H1 (cell line): Measurements from ENCODE around the gene MELTF. TPM values are rescaled to one million over a fixed set of nuclear protein-coding genes. Genes with fewer than 3 reads are reported as not detected.

Source experiments
- CTCF ChIA-PET: fragments of 300-600 bp; sonication (Branson Sonifier 250); formaldehyde crosslinking; loops from one replicate; lab custom pipeline; 2021; ENCODE audit not compliant: partially characterized antibody; lab: Charles Lee
- POLR2A ChIA-PET: fragments of 300-600 bp; sonication (Branson Sonifier 250); formaldehyde crosslinking; loops from one replicate; lab custom pipeline; 2021; ENCODE audit warnings: inconsistent platforms; ENCODE audit not compliant: partially characterized antibody; lab: Charles Lee
- DNase-seq, 2 experiments: peaks; one replicate each; pipeline versions ENCODE4 v3.0.0 to v3.0.0-alpha.2; 2010 to 2022; ENCODE audit warnings: low spot score in 2 of 2, low read depth in 1 of 2, mixed read lengths in 1 of 2
- FAIRE-seq: peaks from 2 replicates; lab custom pipeline; 2011; peaks lifted over from hg19 to GRCh38; lab: Jason Lieb, UNC
- H2AFZ ChIP-seq: 2 replicates; pipeline ENCODE4 v1.8.1; 2012; ENCODE audit warnings: low read length, inconsistent platforms
- H2AK5ac ChIP-seq: 2 replicates; pipeline ENCODE4 v1.6.1; 2013; ENCODE audit warnings: low read depth, low read length
- H2BK120ac ChIP-seq: replicated peaks from 2 replicates; pipeline ENCODE3; 2013; ENCODE audit warnings: low read depth, low read length, inconsistent platforms
- H2BK12ac ChIP-seq: 2 replicates; pipeline ENCODE4 v1.6.1; 2013; ENCODE audit warnings: low read depth, low read length
- H2BK15ac ChIP-seq: 2 replicates; pipeline ENCODE4 v1.6.1; 2013; ENCODE audit warnings: low read length
- H2BK20ac ChIP-seq: 2 replicates; pipeline ENCODE4 v1.6.1; 2013; ENCODE audit warnings: low read length
- H2BK5ac ChIP-seq: 2 replicates; pipeline ENCODE4 v1.6.1; 2013; ENCODE audit warnings: low read depth, low read length
- H3K14ac ChIP-seq: 2 replicates; pipeline ENCODE4 v1.6.1; 2013; ENCODE audit warnings: inconsistent platforms; ENCODE audit not compliant: insufficient read length
- H3K18ac ChIP-seq: 2 replicates; pipeline ENCODE4 v1.6.1; 2013; ENCODE audit warnings: low read length; ENCODE audit errors: extremely low read depth
- H3K23ac ChIP-seq: 2 replicates; pipeline ENCODE4 v1.6.1; 2013; ENCODE audit warnings: inconsistent platforms; ENCODE audit not compliant: insufficient read length
- H3K23me2 ChIP-seq: 2 replicates; pipeline ENCODE4 v1.6.1; 2013; ENCODE audit warnings: low read depth, low read length
- H3K27ac ChIP-seq: 2 replicates; pipeline ENCODE4 v1.6.1; 2011; ENCODE audit warnings: low read depth, low read length, inconsistent platforms
- H3K27me3 ChIP-seq, 4 experiments: replicated peaks in 1 of 4; 1 replicate in 1 of 4; 2 replicates in 3 of 4; pipeline versions ENCODE4 v1.6.1 to v1.8.1; 2011 to 2013; ENCODE audit warnings: low read length in 3 of 4, mild to moderate bottlenecking in 3 of 4, inconsistent platforms in 2 of 4, mixed read lengths in 2 of 4, moderate library complexity in 1 of 4; ENCODE audit not compliant: control insufficient read depth in 3 of 4, insufficient read depth in 3 of 4; ENCODE audit errors: extremely low read depth in 1 of 4
- H3K36me3 ChIP-seq, 4 experiments: 2 replicates each; pipeline versions ENCODE4 v1.6.1 to v1.8.1; 2011 to 2013; ENCODE audit warnings: mild to moderate bottlenecking in 4 of 4, low read length in 3 of 4, moderate library complexity in 2 of 4, control low read depth in 1 of 4, inconsistent platforms in 1 of 4; ENCODE audit not compliant: insufficient read depth in 4 of 4, control insufficient read depth in 2 of 4
- H3K4ac ChIP-seq: replicated peaks from 2 replicates; pipeline ENCODE3; 2013; ENCODE audit warnings: low read length, low read depth, mixed read lengths, inconsistent platforms; ENCODE audit not compliant: insufficient read length
- H3K4me1 ChIP-seq, 4 experiments: replicated peaks in 1 of 4; 1 replicate in 1 of 4; 2 replicates in 3 of 4; pipeline versions ENCODE4 v1.6.1 to v1.8.1; 2011 to 2013; ENCODE audit warnings: low read length in 3 of 4, inconsistent platforms in 2 of 4, mixed read lengths in 1 of 4; ENCODE audit not compliant: insufficient read depth in 4 of 4, control insufficient read depth in 3 of 4
- H3K4me2 ChIP-seq, 2 experiments: 2 replicates each; pipeline versions ENCODE4 v1.6.1 to v1.8.1; 2011 to 2013; ENCODE audit warnings: low read depth in 2 of 2, low read length in 2 of 2, control low read depth in 1 of 2, inconsistent platforms in 1 of 2, mild to moderate bottlenecking in 1 of 2; ENCODE audit not compliant: insufficient read depth in 1 of 2
- H3K4me3 ChIP-seq, 4 experiments: fragments of 200-600, 300-600 bp in 1 of 4; sonication (generic), shearing (Covaris generic), sonication (Bioruptor Twin) in 1 of 4; 2 replicates each; pipeline versions ENCODE4 v1.5.1 to v1.8.1; 2011 to 2016; ENCODE audit warnings: low read length in 4 of 4, low read depth in 3 of 4, control low read depth in 2 of 4, inconsistent platforms in 2 of 4, mild to moderate bottlenecking in 2 of 4, mixed read lengths in 1 of 4, moderate library complexity in 1 of 4; ENCODE audit not compliant: insufficient read depth in 2 of 4; ENCODE audit errors: extremely low read depth in 1 of 4
- H3K56ac ChIP-seq: replicated peaks from 2 replicates; pipeline ENCODE3; 2013; ENCODE audit warnings: low read depth, mild to moderate bottlenecking, mixed read lengths, low read length, inconsistent platforms; ENCODE audit not compliant: insufficient read length
- H3K79me1 ChIP-seq: 2 replicates; pipeline ENCODE4 v1.6.1; 2013; ENCODE audit warnings: low read depth, low read length, control low read depth
- H3K79me2 ChIP-seq, 2 experiments: 2 replicates each; pipeline versions ENCODE4 v1.6.1 to v1.8.1; 2012 to 2013; ENCODE audit warnings: low read length in 2 of 2, mild to moderate bottlenecking in 2 of 2, inconsistent platforms in 1 of 2; ENCODE audit not compliant: insufficient read depth in 2 of 2, control insufficient read depth in 1 of 2
- H3K9ac ChIP-seq, 4 experiments: replicated peaks in 1 of 4; 1 replicate in 1 of 4; 2 replicates in 3 of 4; pipeline versions ENCODE4 v1.6.1 to v1.8.1; 2011 to 2013; ENCODE audit warnings: low read depth in 3 of 4, low read length in 3 of 4, control low read depth in 2 of 4, mild to moderate bottlenecking in 2 of 4, moderate library complexity in 2 of 4, inconsistent platforms in 1 of 4; ENCODE audit errors: extremely low read depth in 1 of 4
- H3K9me3 ChIP-seq, 2 experiments: 2 replicates each; pipeline versions ENCODE4 v1.6.1 to v1.8.1; 2012 to 2013; ENCODE audit warnings: mild to moderate bottlenecking in 2 of 2, moderate library complexity in 2 of 2, control low read depth in 1 of 2, inconsistent platforms in 1 of 2, low read depth in 1 of 2, low read length in 1 of 2, mixed read lengths in 1 of 2; ENCODE audit not compliant: insufficient read depth in 2 of 2
- H4K20me1 ChIP-seq, 2 experiments: replicated peaks in 1 of 2; 2 replicates each; pipeline versions ENCODE3 to v1.8.1; 2011 to 2013; ENCODE audit warnings: inconsistent platforms in 2 of 2, low read length in 2 of 2, mild to moderate bottlenecking in 1 of 2; ENCODE audit not compliant: insufficient read depth in 2 of 2, control insufficient read depth in 1 of 2
- H4K5ac ChIP-seq: 2 replicates; pipeline ENCODE4 v1.6.1; 2013; ENCODE audit warnings: low read length, low read depth, mixed read lengths, inconsistent platforms; ENCODE audit not compliant: insufficient read length
- H4K8ac ChIP-seq: 2 replicates; pipeline ENCODE4 v1.8.0; 2013; ENCODE audit warnings: mild to moderate bottlenecking, moderate library complexity, low read length, inconsistent platforms; ENCODE audit not compliant: insufficient read depth; ENCODE audit errors: extremely low read depth
- H4K91ac ChIP-seq: replicated peaks from 2 replicates; pipeline ENCODE3; 2013; ENCODE audit warnings: low read length, mixed read lengths, inconsistent platforms; ENCODE audit not compliant: insufficient read length
- CTCF ChIP-seq, 3 experiments: IDR thresholded peaks; 1 replicate in 2 of 3; 2 replicates in 1 of 3; pipeline versions ENCODE4 v1.5.1 to v1.6.1; 2011; ENCODE audit warnings: low read length in 3 of 3, mild to moderate bottlenecking in 3 of 3, inconsistent platforms in 2 of 3, low read depth in 1 of 3, moderate library complexity in 1 of 3; ENCODE audit not compliant: insufficient read depth in 1 of 3; ENCODE audit errors: control extremely low read depth in 1 of 3
- HDAC6 ChIP-seq: IDR thresholded peaks from one replicate; pipeline ENCODE4 v1.7.1; 2012; ENCODE audit warnings: low read depth, mild to moderate bottlenecking, inconsistent platforms, low read length, moderate library complexity
- KDM5A ChIP-seq: fragments of 200-600 bp; IDR thresholded peaks from 2 replicates; pipeline ENCODE4 v1.7.1; 2012; ENCODE audit warnings: mild to moderate bottlenecking, low read length, inconsistent platforms, mixed read lengths
- POLR2A ChIP-seq, 2 experiments: IDR thresholded peaks; 1 replicate in 1 of 2; 2 replicates in 1 of 2; pipeline ENCODE4 v1.6.1; 2011; ENCODE audit warnings: low read depth in 2 of 2, low read length in 2 of 2, mild to moderate bottlenecking in 2 of 2; ENCODE audit errors: control extremely low read depth in 1 of 2
- SP1 ChIP-seq: IDR thresholded peaks from 2 replicates; pipeline ENCODE4 v1.6.1; 2011; ENCODE audit warnings: low read depth, low read length
- TCF12 ChIP-seq: IDR thresholded peaks from 2 replicates; pipeline ENCODE4 v1.6.1; 2011; ENCODE audit warnings: low read depth, mild to moderate bottlenecking, low read length
- WGBS, 2 experiments: shearing (Covaris generic) in 1 of 2; methylation state at CpG; one replicate each; pipeline versions ENCODE4 v1.1.6 to v1.1.7; 2013 to 2015; ENCODE audit warnings: low lambda C conversion rate in 2 of 2, mixed read lengths in 2 of 2, inconsistent platforms in 1 of 2, low coverage in 1 of 2, missing lambda C conversion rate in 1 of 2; ENCODE audit not compliant: insufficient replicate concordance in 2 of 2, insufficient coverage in 1 of 2, insufficient read length in 1 of 2; ENCODE audit errors: extremely low coverage in 1 of 2, missing lambda C conversion rate in 1 of 2; 5-methylcytosine and 5-hydroxymethylcytosine counted together
- polyA plus RNA-seq, 7 experiments: library from polyadenylated mRNA; depleted of rRNA in 3 of 7; stranded (reverse) in 5 of 7; unstranded in 2 of 7; fragments of >200 nt in 5 of 7; fragments of 200-250 nt in 2 of 7; gene quantifications; 1 replicate in 5 of 7; 2 replicates in 1 of 7; 4 replicates in 1 of 7; pipeline versions ENCODE4 v1.2.1 to v1.2.3, GENCODE V29; 2011 to 2013; ENCODE audit warnings: missing spikeins in 2 of 7, mixed read lengths in 2 of 7
- total RNA-seq: library from RNA; stranded (reverse); fragmentation: NEBNext Ultra II Directional; extraction: Animal tissue kit (Norgen Biotek cat#: 25700); gene quantifications from 2 replicates; pipeline ENCODE4 v1.2.1, GENCODE V29; 2021

The MELTF gene
- total and polyA plus RNA-seq, 2 of the 8 experiments (the other 6 are each of a cell fraction or from before 2014, with no cell fraction given): 1.7 to 3.5 TPM

GRCh38 chr3:196987022-196987421, 42.6 kb downstream of the MELTF start:
- H3K14ac ChIP-seq: no peak overlapping the region
- no peak overlapping the region for H2AK5ac ChIP-seq
- H3K4me3 ChIP-seq: no peak overlapping the region
- POLR2A ChIA-PET: no interaction called here
- no peak overlapping the region for H2BK20ac ChIP-seq
- H3K18ac ChIP-seq: no peak overlapping the region
- WGBS, 2 experiments: 87% methylated on average over 10 of the region's 10 CpGs; no CpG with 5 or more reads in 1 of the 2 experiments
- H3K4ac ChIP-seq: no peak overlapping the region
- H3K9ac ChIP-seq: no peak overlapping the region
- H3K9me3 ChIP-seq: no peaks in the 10 kb centered on the region
- FAIRE-seq (no peak), DNase-seq (no peak)
- H3K79me2 ChIP-seq: no peaks in the 10 kb centered on the region
- H4K5ac ChIP-seq: no peak overlapping the region
- no peaks in the 10 kb centered on the region for H3K23me2 ChIP-seq
- H4K20me1 ChIP-seq: peaks cover 0 to 1% of the 10 kb centered on the region in 2 experiments
- H3K27me3 ChIP-seq: no peaks in the 10 kb centered on the region
- H4K91ac ChIP-seq: no peak overlapping the region
- H3K56ac ChIP-seq: no peak overlapping the region
- H2BK12ac ChIP-seq: no peak overlapping the region
- no peak overlapping the region for H3K27ac ChIP-seq
- H3K23ac ChIP-seq: no peak overlapping the region
- no peak overlapping the region; the same call in 1 of the 2 replicates for H4K8ac ChIP-seq
- no peak overlapping the region for H2BK120ac ChIP-seq
- no peak overlapping the region for H3K4me2 ChIP-seq
- no peak overlapping the region for H2AFZ ChIP-seq
- no peak overlapping the region for H2BK15ac ChIP-seq
- no peaks in the 10 kb centered on the region for H3K36me3 ChIP-seq
- no peaks in the 10 kb centered on the region for H3K79me1 ChIP-seq
- TF ChIP-seq HDAC6: no peak
- no peak for TF ChIP-seq TCF12
- no peak for TF ChIP-seq SP1
- no peak for TF ChIP-seq CTCF (IDR thresholded peaks at IDR 0.05; ENCODE audit: control extremely low read depth in 1 of 3, insufficient read depth in 1 of 3, low read depth in 1 of 3, low read length in 3 of 3)
- TF ChIP-seq POLR2A (IDR thresholded peaks at IDR 0.05; ENCODE audit: control extremely low read depth in 1 of 2, low read depth in 2 of 2, low read length in 2 of 2): no peak
- TF ChIP-seq KDM5A: no peak
- CTCF ChIA-PET: interaction anchor here (0.7 to 1.3 kb wide), 6 partner anchors 9 to 945 kb away, joined by 3 to 5 read pairs (median 4); no protein-coding TSS in a partner anchor
- H3K4me1 ChIP-seq: no peaks in the 10 kb centered on the region
- no peak overlapping the region for H2BK5ac ChIP-seq
